GM23338 (cell line): ENCODE measurements around the gene MBD6. TPM values are rescaled to one million over a fixed set of nuclear protein-coding genes. Genes with fewer than 3 reads are reported as not detected.

Experiments
- ATAC-seq: fragments of 200-7000 bp; cut with Tn5 transposase; 3 replicates; pipeline ENCODE4 v1.9.1; 2020
- DNase-seq: peaks from one replicate; pipeline ENCODE4 v3.0.0-alpha.2; 2015; ENCODE audit warnings: low spot score
- H2AFZ ChIP-seq: fragments of 200-600 bp; sonication (generic); 2 replicates; pipeline ENCODE4 v1.8.0; 2016; ENCODE audit warnings: antibody characterized with exemption, mild to moderate bottlenecking, moderate library complexity
- H3F3A ChIP-seq: fragments of 200-600 bp; sonication (generic); replicated peaks from 2 replicates; pipeline ENCODE4 v1.8.0; 2017; ENCODE audit warnings: antibody characterized with exemption, mixed run types, low read depth
- H3K27ac ChIP-seq: fragments of 200-600 bp; sonication (generic); 2 replicates; pipeline ENCODE4 v1.6.1; 2016; ENCODE audit warnings: low read depth
- H3K27me3 ChIP-seq: fragments of 200-600 bp; sonication (generic); 2 replicates; pipeline ENCODE4 v1.8.0; 2016; ENCODE audit warnings: mild to moderate bottlenecking, mixed run types, moderate library complexity; ENCODE audit not compliant: insufficient read depth
- H3K36me3 ChIP-seq: fragments of 200-600 bp; sonication (generic); 2 replicates; pipeline ENCODE4 v1.8.0; 2016; ENCODE audit warnings: mild to moderate bottlenecking; ENCODE audit not compliant: insufficient read depth
- H3K4me1 ChIP-seq: fragments of 200-600 bp; sonication (generic); 2 replicates; pipeline ENCODE4 v1.8.0; 2016; ENCODE audit warnings: mild to moderate bottlenecking, moderate library complexity; ENCODE audit not compliant: insufficient read depth
- H3K4me2 ChIP-seq: fragments of 200-600 bp; sonication (generic); 2 replicates; pipeline ENCODE4 v1.7.1; 2017; ENCODE audit warnings: mixed run types
- H3K4me3 ChIP-seq: fragments of 200-600 bp; sonication (generic); 2 replicates; pipeline ENCODE4 v1.6.1; 2016; ENCODE audit warnings: mixed run types
- H3K79me2 ChIP-seq: fragments of 200-600 bp; sonication (generic); replicated peaks from 2 replicates; pipeline ENCODE4 v1.8.0; 2017; ENCODE audit warnings: mild to moderate bottlenecking; ENCODE audit not compliant: insufficient read depth
- H3K9me2 ChIP-seq: fragments of 200-600 bp; sonication (generic); 2 replicates; pipeline ENCODE4 v1.8.0; 2017; ENCODE audit not compliant: insufficient read depth
- H4K20me1 ChIP-seq: fragments of 200-600 bp; sonication (generic); replicated peaks from 2 replicates; pipeline ENCODE4 v1.8.0; 2017; ENCODE audit warnings: mild to moderate bottlenecking; ENCODE audit not compliant: insufficient read depth
- H3K27ac Mint-ChIP-seq: 2 replicates; pipeline ENCODE4 v1.8.0; 2020; ENCODE audit warnings: inconsistent platforms, mild to moderate bottlenecking, moderate library complexity, mixed read lengths
- H3K27me3 Mint-ChIP-seq: 3 replicates; pipeline ENCODE4 v1.8.0; 2022; ENCODE audit warnings: low read depth, mild to moderate bottlenecking, moderate library complexity, mixed read lengths, inconsistent platforms; ENCODE audit not compliant: insufficient read depth, poor library complexity
- H3K36me3 Mint-ChIP-seq: 3 replicates; pipeline ENCODE4 v1.8.0; 2021; ENCODE audit warnings: low read depth, mild to moderate bottlenecking, inconsistent platforms, moderate library complexity, mixed read lengths
- H3K4me1 Mint-ChIP-seq: 3 replicates; pipeline ENCODE4 v1.8.0; 2020; ENCODE audit warnings: mild to moderate bottlenecking, inconsistent platforms, mixed read lengths
- H3K4me3 Mint-ChIP-seq: 3 replicates; pipeline ENCODE4 v1.8.0; 2021; ENCODE audit warnings: moderate library complexity, mild to moderate bottlenecking, inconsistent platforms, mixed read lengths
- H3K9me3 Mint-ChIP-seq: 3 replicates; pipeline ENCODE4 v1.8.0; 2020; ENCODE audit warnings: moderate library complexity, mild to moderate bottlenecking, inconsistent platforms, mixed read lengths
- CREB1 ChIP-seq: fragments of 250-450 bp; sonication (Bioruptor Pico); IDR thresholded peaks from 2 replicates; pipeline ENCODE4 v1.5.0; 2020; ENCODE audit warnings: low read depth, mild to moderate bottlenecking, moderate library complexity
- CTCF ChIP-seq, 2 experiments: fragments of 200-600 bp in 1 of 2; sonication (generic) in 1 of 2; conservative IDR thresholded peaks; 2 replicates each; pipeline versions ENCODE4 v1.5.1 to v1.6.1; 2016 to 2017; ENCODE audit warnings: antibody characterized with exemption in 2 of 2, low read depth in 2 of 2, mild to moderate bottlenecking in 2 of 2, moderate library complexity in 1 of 2
- ETS1 ChIP-seq: IDR thresholded peaks from 2 replicates; pipeline ENCODE4 v1.6.1; 2016; ENCODE audit warnings: antibody characterized with exemption
- EZH2 ChIP-seq: fragments of 200-600 bp; sonication (generic); IDR thresholded peaks from one replicate; pipeline ENCODE4 v1.8.0; 2017; ENCODE audit warnings: antibody characterized with exemption, mild to moderate bottlenecking, low read depth; ENCODE audit not compliant: unreplicated experiment
- EZH2phosphoT487 ChIP-seq: fragments of 200-600 bp; sonication (generic); IDR thresholded peaks from one replicate; pipeline ENCODE4 v1.8.1; 2018; ENCODE audit warnings: antibody characterized with exemption; ENCODE audit not compliant: unreplicated experiment
- JUNB ChIP-seq: IDR thresholded peaks from one replicate; pipeline ENCODE4 v1.6.1; 2016; ENCODE audit warnings: antibody characterized with exemption; ENCODE audit not compliant: unreplicated experiment
- NANOG ChIP-seq: IDR thresholded peaks from 2 replicates; pipeline ENCODE4 v1.6.1; 2016; ENCODE audit warnings: antibody characterized with exemption, borderline replicate concordance
- POLR2AphosphoS5 ChIP-seq: IDR thresholded peaks from 2 replicates; pipeline ENCODE4 v1.6.1; 2016; ENCODE audit warnings: antibody characterized with exemption, low read depth
- STAT1 ChIP-seq: IDR thresholded peaks from one replicate; pipeline ENCODE4 v1.6.1; 2016; ENCODE audit warnings: antibody characterized with exemption; ENCODE audit not compliant: unreplicated experiment
- ZNF114 ChIP-seq: fragments of 250-450 bp; sonication (Bioruptor Pico); IDR thresholded peaks from 2 replicates; pipeline ENCODE4 v1.5.0; 2020; ENCODE audit warnings: mild to moderate bottlenecking, moderate library complexity
- ZNF331 ChIP-seq: fragments of 250-450 bp; sonication (Bioruptor Pico); IDR thresholded peaks from 2 replicates; pipeline ENCODE4 v1.5.0; 2020; ENCODE audit warnings: low read depth, mild to moderate bottlenecking, moderate library complexity
- polyA plus RNA-seq: library from polyadenylated mRNA; unstranded; fragments of >200 nt; fragmentation: Nextera tagmentation; extraction: Ambion mirVana; gene quantifications from 2 replicates; pipeline ENCODE4 v1.2.1, GENCODE V29; 2016
- total RNA-seq: library from RNA; depleted of rRNA; stranded (reverse); fragments of >200 nt; shearing (Covaris generic); gene quantifications from 2 replicates; pipeline ENCODE4 v1.2.3, GENCODE V29; 2014
- TF ChIP-seq, protein P1 (sequence below): IDR thresholded peaks from one replicate; pipeline ENCODE4 v1.6.1; 2018; ENCODE audit warnings: antibody characterized with exemption; ENCODE audit not compliant: unreplicated experiment
- TF ChIP-seq, protein P2 (sequence below): fragments of 250-450 bp; sonication (Bioruptor Pico); IDR thresholded peaks from 2 replicates; pipeline ENCODE4 v1.5.0; 2020; ENCODE audit warnings: mild to moderate bottlenecking, moderate library complexity

The MBD6 gene
- total and polyA plus RNA-seq, 2 experiments from 2014 or later = 12.5 to 17.1 TPM

DNA sequence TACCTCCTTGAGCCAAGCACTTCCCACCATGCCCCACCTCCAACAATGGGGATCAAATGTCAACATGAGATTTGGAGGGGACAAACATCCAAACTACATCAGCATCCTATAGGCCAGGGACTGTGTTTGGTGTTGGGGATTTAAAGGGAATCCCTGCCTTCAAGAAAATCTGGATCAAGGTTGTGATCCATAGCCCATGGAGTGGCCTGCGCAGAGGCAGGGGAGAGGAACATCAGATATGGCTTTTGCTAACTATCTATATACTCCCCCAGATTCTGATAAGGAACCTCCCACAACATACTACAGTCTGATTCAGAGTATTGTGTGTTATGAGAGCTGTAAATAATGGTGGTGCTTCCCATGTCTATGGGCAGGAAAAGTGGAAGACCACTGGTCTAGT is 32.3 kb downstream of the MBD6 start:
- no peak overlapping the region for H3K27ac Mint-ChIP-seq
- DNase-seq = no peak
- no peaks in the 10 kb centered on the region for H3K9me3 Mint-ChIP-seq

More for the DNA sequence above, 32.3 kb downstream of the MBD6 start:
- TF ChIP-seq ETS1 (no peak), CREB1 (no peak), NANOG (no peak), EZH2phosphoT487 (no peak), EZH2 (no peak), CTCF (conservative IDR thresholded peaks at IDR 0.05; ENCODE audit: low read depth in 2 of 2) (no peak), JUNB (no peak), STAT1 (no peak), ZNF331 (CRISPR knock-in tag) (no peak), ZNF114 (CRISPR knock-in tag) (no peak), POLR2AphosphoS5 (no peak)
- TF ChIP-seq, protein P1, sequence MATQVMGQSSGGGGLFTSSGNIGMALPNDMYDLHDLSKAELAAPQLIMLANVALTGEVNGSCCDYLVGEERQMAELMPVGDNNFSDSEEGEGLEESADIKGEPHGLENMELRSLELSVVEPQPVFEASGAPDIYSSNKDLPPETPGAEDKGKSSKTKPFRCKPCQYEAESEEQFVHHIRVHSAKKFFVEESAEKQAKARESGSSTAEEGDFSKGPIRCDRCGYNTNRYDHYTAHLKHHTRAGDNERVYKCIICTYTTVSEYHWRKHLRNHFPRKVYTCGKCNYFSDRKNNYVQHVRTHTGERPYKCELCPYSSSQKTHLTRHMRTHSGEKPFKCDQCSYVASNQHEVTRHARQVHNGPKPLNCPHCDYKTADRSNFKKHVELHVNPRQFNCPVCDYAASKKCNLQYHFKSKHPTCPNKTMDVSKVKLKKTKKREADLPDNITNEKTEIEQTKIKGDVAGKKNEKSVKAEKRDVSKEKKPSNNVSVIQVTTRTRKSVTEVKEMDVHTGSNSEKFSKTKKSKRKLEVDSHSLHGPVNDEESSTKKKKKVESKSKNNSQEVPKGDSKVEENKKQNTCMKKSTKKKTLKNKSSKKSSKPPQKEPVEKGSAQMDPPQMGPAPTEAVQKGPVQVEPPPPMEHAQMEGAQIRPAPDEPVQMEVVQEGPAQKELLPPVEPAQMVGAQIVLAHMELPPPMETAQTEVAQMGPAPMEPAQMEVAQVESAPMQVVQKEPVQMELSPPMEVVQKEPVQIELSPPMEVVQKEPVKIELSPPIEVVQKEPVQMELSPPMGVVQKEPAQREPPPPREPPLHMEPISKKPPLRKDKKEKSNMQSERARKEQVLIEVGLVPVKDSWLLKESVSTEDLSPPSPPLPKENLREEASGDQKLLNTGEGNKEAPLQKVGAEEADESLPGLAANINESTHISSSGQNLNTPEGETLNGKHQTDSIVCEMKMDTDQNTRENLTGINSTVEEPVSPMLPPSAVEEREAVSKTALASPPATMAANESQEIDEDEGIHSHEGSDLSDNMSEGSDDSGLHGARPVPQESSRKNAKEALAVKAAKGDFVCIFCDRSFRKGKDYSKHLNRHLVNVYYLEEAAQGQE = no peak
- TF ChIP-seq, protein P2, sequence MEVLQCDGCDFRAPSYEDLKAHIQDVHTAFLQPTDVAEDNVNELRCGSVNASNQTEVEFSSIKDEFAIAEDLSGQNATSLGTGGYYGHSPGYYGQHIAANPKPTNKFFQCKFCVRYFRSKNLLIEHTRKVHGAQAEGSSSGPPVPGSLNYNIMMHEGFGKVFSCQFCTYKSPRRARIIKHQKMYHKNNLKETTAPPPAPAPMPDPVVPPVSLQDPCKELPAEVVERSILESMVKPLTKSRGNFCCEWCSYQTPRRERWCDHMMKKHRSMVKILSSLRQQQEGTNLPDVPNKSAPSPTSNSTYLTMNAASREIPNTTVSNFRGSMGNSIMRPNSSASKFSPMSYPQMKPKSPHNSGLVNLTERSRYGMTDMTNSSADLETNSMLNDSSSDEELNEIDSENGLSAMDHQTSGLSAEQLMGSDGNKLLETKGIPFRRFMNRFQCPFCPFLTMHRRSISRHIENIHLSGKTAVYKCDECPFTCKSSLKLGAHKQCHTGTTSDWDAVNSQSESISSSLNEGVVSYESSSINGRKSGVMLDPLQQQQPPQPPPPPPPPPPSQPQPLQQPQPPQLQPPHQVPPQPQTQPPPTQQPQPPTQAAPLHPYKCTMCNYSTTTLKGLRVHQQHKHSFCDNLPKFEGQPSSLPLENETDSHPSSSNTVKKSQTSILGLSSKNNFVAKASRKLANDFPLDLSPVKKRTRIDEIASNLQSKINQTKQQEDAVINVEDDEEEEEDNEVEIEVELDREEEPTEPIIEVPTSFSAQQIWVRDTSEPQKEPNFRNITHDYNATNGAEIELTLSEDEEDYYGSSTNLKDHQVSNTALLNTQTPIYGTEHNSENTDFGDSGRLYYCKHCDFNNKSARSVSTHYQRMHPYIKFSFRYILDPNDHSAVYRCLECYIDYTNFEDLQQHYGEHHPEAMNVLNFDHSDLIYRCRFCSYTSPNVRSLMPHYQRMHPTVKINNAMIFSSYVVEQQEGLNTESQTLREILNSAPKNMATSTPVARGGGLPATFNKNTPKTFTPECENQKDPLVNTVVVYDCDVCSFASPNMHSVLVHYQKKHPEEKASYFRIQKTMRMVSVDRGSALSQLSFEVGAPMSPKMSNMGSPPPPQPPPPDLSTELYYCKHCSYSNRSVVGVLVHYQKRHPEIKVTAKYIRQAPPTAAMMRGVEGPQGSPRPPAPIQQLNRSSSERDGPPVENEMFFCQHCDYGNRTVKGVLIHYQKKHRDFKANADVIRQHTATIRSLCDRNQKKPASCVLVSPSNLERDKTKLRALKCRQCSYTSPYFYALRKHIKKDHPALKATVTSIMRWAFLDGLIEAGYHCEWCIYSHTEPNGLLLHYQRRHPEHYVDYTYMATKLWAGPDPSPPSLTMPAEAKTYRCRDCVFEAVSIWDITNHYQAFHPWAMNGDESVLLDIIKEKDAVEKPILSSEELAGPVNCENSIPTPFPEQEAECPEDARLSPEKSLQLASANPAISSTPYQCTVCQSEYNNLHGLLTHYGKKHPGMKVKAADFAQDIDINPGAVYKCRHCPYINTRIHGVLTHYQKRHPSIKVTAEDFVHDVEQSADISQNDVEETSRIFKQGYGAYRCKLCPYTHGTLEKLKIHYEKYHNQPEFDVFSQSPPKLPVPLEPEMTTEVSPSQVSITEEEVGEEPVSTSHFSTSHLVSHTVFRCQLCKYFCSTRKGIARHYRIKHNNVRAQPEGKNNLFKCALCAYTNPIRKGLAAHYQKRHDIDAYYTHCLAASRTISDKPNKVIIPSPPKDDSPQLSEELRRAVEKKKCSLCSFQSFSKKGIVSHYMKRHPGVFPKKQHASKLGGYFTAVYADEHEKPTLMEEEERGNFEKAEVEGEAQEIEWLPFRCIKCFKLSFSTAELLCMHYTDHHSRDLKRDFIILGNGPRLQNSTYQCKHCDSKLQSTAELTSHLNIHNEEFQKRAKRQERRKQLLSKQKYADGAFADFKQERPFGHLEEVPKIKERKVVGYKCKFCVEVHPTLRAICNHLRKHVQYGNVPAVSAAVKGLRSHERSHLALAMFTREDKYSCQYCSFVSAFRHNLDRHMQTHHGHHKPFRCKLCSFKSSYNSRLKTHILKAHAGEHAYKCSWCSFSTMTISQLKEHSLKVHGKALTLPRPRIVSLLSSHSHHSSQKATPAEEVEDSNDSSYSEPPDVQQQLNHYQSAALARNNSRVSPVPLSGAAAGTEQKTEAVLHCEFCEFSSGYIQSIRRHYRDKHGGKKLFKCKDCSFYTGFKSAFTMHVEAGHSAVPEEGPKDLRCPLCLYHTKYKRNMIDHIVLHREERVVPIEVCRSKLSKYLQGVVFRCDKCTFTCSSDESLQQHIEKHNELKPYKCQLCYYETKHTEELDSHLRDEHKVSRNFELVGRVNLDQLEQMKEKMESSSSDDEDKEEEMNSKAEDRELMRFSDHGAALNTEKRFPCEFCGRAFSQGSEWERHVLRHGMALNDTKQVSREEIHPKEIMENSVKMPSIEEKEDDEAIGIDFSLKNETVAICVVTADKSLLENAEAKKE (CRISPR knock-in tag) = no peak
- Histone ChIP-seq H3K4me1 (peaks cover 29% of the 10 kb centered on the region), H3K27me3 (no peaks in the 10 kb centered on the region), H3F3A (peaks cover 7% of the 10 kb centered on the region; the same call in 1 of the 2 replicates), H3K4me2 (no peak overlapping the region), H3K27ac (no peak overlapping the region), H3K36me3 (no peaks in the 10 kb centered on the region), H4K20me1 (peaks cover 20% of the 10 kb centered on the region), H3K79me2 (peaks cover 49% of the 10 kb centered on the region), H3K9me2 (no peaks in the 10 kb centered on the region), H2AFZ (no peak overlapping the region), H3K4me3 (no peak overlapping the region)
- H3K4me1 Mint-ChIP-seq = peaks cover 47% of the 10 kb centered on the region
- ATAC-seq = no peak
- no peaks in the 10 kb centered on the region; the same call in 2 of the 3 replicates for H3K36me3 Mint-ChIP-seq
- peaks cover 3% of the 10 kb centered on the region for H3K27me3 Mint-ChIP-seq
- H3K4me3 Mint-ChIP-seq = no peak overlapping the region
